Measurements from ENCODE around the gene SLC66A3. TPM values are rescaled to one million over a fixed set of nuclear protein-coding genes. Genes with fewer than 3 reads are reported as not detected.

Gene SLC66A3
- total and polyA plus RNA-seq, 12 donors = 4.5 to 15.4 (median 7.3) TPM

- intact Hi-C loops (cut with DNase I) = loop anchor here in 1 of 10 donors (5.0 kb wide), 1 partner anchor 186 kb away; the partner anchor contains the start of gene ROCK2
- Histone ChIP-seq H3K9me3 (no peaks in the 10 kb centered on the region), H3K4me1 (peaks cover 0 to 27% (median 19%) of the 10 kb centered on the region in 9 donors), H3K27me3 (no peaks in the 10 kb centered on the region), H3K27ac (no peak overlapping the region), H3K36me3 (peaks cover 0 to 14% (median 0%) of the 10 kb centered on the region in 9 donors), H3K4me3 (peak overlapping the region in 6 of 10 donors; percentile 74 to 99 (median 89))
- ATAC-seq (no peak), DNase-seq (no peak)
- 90 to 97% methylated on average over 13 of the region's 13 CpGs for WGBS, 2 donors
- no peak for TF ChIP-seq CTCF (IDR thresholded peaks at IDR 0.05)
Measured at GRCh38 chr2:11156396-11157075, 1.3 kb downstream of the SLC66A3 start.

- WGBS, 2 donors = 89 to 95% methylated on average over 6 of the region's 6 CpGs
- H3K4me1 ChIP-seq = peaks cover 0 to 27% (median 19%) of the 10 kb centered on the region in 9 donors
- no peak overlapping the region for H3K27ac ChIP-seq
- H3K4me3 ChIP-seq = no peak overlapping the region
- H3K36me3 ChIP-seq = peaks cover 0 to 22% (median 0%) of the 10 kb centered on the region in 9 donors
- intact Hi-C loops (cut with DNase I) = loop anchor here in 1 of 10 donors (5.0 kb wide), 1 partner anchor 185 kb away; the partner anchor contains the start of gene ROCK2
- no peak for TF ChIP-seq CTCF (IDR thresholded peaks at IDR 0.05)
- no peaks in the 10 kb centered on the region for H3K27me3 ChIP-seq
- no peaks in the 10 kb centered on the region for H3K9me3 ChIP-seq
- no peak for ATAC-seq
- DNase-seq = no peak
Measured at GRCh38 chr2:11157296-11157695, 2.0 kb downstream of the SLC66A3 start.

- no peak for TF ChIP-seq CTCF (IDR thresholded peaks at IDR 0.05)
- DNase-seq (no peak), ATAC-seq (no peak)
- H3K9me3 ChIP-seq = no peaks in the 10 kb centered on the region
- no peak overlapping the region for H3K4me3 ChIP-seq
- no peaks in the 10 kb centered on the region for H3K27me3 ChIP-seq
- H3K4me1 ChIP-seq = peaks cover 0 to 27% (median 19%) of the 10 kb centered on the region in 9 donors
- WGBS, 2 donors = 93 to 95% methylated on average over 4 of the region's 4 CpGs
- peaks cover 0 to 24% (median 0%) of the 10 kb centered on the region in 9 donors for H3K36me3 ChIP-seq
- intact Hi-C loops (cut with DNase I) = loop anchor here in 1 of 10 donors (5.0 kb wide), 1 partner anchor 185 kb away; the partner anchor contains the start of gene ROCK2
- H3K27ac ChIP-seq = no peak overlapping the region
Measured at GRCh38 chr2:11157731-11158130, 2.5 kb downstream of the SLC66A3 start.

- peaks cover 0 to 27% (median 19%) of the 10 kb centered on the region in 9 donors for H3K4me1 ChIP-seq
- H3K9me3 ChIP-seq = no peaks in the 10 kb centered on the region
- WGBS, 2 donors = 87 to 88% methylated on average over 14 of the region's 14 CpGs
- TF ChIP-seq CTCF (IDR thresholded peaks at IDR 0.05) = no peak
- no peak overlapping the region for H3K27ac ChIP-seq
- no peaks in the 10 kb centered on the region for H3K27me3 ChIP-seq
- H3K36me3 ChIP-seq = peaks cover 0 to 29% (median 0%) of the 10 kb centered on the region in 9 donors
- ATAC-seq (no peak), DNase-seq (no peak)
- intact Hi-C loops (cut with DNase I) = loop anchor here in 1 of 10 donors (5.0 kb wide), 1 partner anchor 183 kb away; the partner anchor contains the start of gene ROCK2
- H3K4me3 ChIP-seq = no peak overlapping the region
Measured at GRCh38 chr2:11158916-11159573, 3.8 kb downstream of the SLC66A3 start.
